HG03460 (cell line): ENCODE data around the gene SP140L.
"Not testable (repeated sequence)": the region's sequence is repeated elsewhere in the genome, so short reads cannot be mapped to it uniquely, and the experiment has no call there.

Experiments
- ATAC-seq: cut with Tn5 transposase; IDR thresholded peaks from one replicate; pipeline ENCODE4 v1.9.1; 2021; ENCODE audit not compliant: unreplicated experiment

The SP140L gene

DNA sequence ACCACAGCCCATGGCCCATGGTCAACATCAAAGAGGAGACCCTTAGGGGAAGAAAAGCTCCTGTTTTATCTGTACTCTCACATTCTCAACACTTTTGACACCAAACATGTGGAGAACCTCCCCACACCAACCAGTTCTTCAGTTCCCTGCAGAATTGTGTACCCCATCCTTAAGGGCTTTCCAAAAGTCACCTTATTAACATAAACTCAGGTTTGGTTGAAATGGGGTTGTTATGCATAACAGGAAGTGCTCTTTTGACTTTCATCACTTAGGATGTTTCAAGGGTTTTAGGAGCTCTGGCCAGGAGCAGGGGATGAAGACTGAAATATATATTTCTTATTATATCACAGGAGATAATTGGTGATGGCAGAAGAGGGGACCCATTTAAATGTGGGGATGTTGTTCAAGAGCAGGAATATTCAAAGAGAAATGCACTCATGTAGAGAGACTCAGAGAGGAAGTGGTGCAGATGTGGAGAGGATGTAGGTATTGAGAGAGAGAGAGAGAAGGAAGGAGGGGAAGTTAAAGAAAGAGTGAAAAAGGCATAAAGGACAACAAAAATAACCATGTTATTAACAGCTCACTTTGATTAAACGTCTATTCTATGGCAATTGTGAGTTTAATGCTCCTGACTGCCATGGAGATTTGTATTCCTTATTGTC, 35.2 kb downstream of the SP140L start:
- ATAC-seq, result no peak

DNA sequence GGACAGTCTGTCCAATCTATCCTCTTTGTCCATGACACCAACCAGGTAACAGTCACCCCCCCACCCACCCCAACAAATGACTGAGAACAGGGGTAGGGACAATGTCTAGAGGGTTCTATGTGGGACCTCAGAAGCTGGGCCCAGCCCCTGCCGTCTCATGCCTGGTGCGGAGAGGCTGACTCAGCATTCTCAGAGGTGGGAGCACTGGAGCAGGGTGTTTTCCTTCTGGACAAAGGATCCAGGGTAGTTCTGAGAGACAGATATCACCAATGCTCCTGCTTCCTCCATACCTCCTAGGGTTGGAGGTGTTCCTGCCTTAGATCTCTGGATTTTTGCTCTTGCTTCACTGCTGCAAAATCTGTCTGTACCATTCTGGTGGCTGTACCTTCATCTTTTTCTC, 55.1 kb downstream of the SP140L start:
- no peak for ATAC-seq

DNA sequence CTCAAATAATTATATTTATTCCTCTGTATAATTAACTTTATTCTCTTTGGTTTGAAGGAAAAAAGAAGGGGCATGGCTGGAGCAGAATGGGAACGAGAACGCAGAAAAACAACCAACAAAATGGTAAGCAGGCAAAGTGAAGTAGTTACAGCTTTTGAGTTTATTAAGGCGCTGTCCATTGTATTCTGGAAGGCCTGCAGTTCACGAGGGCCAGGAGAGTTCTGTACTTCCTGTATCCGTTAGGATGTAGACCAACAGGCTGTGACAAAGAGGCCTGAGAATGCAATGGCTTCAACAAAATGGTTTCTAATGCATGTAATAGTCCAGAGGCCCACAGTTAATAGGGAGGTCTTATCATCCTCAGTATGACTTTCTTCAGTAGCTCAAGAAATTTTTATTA, 56.5 kb downstream of the SP140L start:
- ATAC-seq, result no peak

DNA sequence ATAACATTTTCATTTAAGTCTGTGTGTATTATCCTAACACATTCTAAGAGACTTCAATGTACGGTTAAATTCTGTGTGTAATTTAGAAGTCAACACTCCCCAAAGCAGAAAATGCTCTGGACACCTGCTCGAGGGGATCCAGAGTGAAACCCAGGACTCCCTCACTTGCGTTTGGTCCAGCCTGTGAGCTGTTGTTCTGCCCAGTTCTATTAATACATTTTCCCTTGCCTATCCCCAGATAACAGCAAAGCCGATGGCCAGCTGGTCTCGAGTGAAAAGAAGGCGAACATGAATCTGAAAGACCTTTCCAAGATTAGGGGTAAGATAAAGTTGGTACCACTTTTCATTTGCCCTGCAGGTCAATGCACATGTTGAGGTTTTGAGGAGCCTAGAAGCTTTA, 58.0 kb downstream of the SP140L start:
- ATAC-seq, result no peak

DNA sequence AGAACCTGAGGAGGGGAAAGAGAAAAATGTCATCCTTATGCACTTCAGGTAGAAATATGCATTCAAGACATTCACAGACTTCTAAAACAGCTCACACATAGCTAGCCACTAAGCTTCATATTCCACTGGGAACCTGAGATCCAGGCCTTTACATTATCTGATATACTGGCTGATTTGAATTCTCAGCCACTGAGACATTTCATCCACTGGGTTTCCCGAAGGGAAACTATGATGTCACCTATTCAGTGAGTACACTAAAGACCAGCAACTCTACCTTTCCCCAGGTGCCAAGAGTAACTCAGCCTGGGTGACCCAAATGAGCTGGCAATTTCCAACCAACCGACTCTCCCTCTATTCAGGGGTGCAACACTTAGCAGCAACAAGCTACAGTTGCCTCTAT, 67.3 kb downstream of the SP140L start:
- ATAC-seq, result no peak

DNA sequence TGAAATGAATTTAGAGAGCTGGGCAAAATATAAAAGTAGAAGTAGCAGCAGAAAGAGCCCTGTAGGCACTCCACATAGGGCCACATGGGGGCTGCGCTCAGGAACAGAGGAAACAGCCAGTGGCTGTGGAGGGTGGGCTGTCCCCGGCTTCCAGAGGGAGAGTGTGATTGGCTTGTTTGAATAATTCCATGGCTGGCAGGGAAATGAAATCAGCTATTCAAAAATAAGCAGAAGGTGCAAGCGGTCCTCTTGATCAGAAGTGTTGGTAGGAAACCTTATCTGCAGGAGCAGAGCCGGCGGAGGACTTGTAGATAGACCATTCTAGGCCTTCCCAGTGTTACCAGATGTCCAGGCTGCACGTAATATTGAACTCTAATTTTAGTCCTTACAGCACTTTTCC, 71.7 kb downstream of the SP140L start:
- not testable (repeated sequence) for ATAC-seq

DNA sequence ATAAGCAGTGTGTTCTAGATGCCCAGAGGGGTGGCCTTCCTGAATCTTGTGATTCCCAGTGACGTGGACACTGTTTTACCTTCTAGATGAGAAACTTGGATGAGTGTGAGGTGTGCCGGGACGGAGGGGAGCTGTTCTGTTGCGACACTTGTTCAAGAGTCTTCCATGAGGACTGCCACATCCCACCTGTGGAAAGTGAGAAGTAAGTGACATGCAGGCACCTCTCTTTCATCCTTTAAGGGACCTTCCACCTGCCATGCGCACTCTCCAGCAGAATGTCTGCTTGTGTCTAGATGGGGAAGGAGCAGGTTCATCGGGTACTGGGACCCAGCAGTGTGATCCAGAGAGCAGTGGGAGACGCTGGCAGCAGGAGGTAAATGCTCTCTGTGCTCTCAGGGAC, 73.0 kb downstream of the SP140L start:
- ATAC-seq, result no peak

DNA sequence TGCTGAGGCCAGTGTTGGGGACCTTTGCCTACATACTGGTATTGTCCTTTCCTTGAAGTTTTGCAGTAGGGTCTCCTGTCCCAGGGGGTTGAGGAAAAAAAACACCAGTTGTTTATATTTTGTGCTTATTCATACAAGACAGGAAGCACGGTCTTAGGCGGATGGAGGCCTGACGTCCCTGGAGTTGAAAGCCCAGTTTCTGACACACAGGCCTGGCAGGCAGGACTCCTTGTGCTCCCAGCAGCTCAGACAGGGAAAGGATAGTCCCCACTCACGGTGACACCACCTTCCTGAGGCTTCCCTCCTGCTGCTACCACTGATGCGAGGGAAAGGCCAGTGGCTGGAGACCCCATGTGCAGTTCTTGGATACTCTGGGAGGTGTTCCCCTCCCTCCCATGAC, 73.5 kb downstream of the SP140L start:
- ATAC-seq, result no peak

DNA sequence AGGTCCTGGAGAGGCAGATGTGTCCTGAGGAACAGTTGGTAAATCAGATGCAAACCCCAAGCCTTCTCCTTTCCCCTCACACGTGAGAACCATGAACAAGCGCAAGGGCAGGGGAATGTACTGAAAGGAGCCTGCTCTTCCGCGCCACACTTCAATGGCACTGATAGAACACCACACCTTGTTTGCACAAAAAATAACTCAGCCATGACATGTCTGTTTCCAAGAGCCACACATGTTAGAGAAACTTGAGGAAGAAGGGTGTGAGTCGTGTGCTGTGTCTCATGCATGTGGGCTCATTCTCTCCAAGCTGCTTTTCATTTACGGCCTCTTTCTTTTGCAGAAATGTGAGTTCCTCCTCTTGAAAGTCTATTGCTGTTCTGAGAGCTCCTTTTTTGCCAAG, 74.0 kb downstream of the SP140L start:
- not testable (repeated sequence) for ATAC-seq

DNA sequence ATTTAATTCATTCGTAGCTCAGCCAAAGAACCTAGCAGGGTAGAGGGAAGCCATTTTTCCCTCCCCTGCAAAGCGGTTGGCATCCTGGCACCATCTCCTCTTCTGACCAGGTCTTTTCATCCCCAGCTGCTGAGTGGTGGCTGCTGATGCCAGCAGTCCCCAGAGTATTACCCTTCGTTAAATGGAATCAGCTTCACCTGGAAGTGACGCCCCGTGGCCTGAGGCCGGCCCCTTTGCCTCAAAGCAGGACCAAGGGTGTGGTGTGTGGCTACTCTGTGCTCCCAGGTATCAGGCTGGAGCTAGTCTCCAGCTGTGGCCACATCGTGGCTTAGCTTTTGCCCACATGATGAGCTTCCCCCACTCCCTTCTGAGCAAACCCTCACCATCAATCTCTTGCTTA, 76.8 kb downstream of the SP140L start:
- no peak for ATAC-seq

DNA sequence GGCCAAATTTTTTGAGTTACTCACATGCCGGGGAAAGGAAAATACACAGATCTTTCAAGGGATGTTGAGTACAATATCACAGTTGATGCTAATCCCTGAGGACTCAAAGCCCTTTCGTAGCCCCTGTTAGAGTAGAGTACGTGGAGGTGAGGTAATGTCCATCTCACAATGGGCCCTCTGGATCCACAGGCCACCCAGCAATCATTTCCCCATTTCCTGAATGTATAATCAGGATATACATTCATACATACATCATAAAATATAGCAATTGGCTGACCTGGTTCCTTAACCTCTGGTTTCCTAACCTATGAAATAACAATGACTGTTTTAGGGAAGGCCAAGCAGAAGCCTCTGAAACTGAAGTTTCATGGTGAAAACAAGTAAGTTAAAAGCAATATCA, 78.8 kb downstream of the SP140L start:
- ATAC-seq, result no peak

DNA sequence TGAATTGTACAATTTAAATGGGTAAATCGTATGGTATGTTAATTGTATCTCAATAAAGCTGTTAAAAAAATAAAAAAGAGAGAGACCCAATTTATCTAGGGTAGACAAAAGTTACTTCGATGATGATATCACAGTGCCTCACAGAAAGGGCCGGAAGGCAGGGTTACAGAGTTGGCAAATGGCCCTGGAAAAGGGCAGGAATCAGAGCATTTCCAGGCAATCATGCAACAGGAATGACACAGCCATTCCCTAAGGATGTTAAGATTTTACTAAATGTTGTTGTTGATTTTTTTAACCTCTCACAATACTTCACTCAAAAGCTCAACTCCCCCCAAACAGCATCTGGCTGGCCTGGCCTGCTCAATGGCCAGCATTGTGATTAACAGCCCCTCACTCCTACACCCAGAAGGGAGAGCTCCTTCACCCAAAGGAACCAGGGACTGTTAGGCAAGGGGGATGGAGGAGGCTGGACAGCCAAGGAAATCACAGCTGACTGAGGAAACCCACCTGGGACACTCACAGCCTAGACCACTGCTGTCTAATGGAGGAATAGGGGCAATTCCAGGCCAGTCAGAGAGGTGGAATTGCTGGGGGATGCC, 81.3 kb downstream of the SP140L start:
- no peak for ATAC-seq

DNA sequence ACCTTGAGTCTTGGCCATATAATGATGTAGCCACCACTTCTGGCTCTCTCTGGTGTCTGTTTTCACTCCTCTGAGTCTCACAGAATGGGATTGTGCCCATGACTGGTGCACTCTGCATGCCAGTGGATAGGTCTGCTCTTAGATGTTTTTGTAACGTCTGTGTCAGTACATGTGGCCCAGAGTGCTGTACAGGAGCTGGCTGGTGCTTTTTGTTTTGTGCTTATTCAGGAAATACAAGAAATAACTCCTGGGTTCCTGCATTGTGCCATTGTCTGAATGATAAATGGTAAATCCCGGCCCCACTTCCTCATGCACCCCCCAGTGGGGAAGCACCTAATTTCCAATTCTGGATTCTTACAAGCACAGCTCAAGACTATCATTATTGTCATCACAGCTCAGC, 82.3 kb downstream of the SP140L start:
- not testable (repeated sequence) for ATAC-seq

DNA sequence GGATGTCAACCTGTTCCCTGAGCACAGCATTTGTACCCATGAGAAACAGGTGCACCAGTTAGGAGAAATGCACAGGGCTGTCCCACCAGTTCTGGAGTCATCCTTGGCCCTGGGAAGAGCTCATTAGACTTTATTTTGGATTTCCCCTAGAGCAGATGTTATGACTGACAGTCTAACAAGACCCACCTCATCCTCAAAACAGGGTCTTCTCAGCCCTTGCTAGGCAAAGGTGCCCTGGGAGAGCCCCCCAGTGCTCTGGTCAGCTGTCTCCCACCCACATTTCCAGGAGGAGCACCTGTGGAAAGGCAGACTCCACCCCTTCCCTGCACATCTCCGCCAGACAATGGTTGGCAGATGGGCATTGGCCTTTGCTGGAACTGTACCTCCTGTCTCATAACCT, 83.3 kb downstream of the SP140L start:
- no peak for ATAC-seq

DNA sequence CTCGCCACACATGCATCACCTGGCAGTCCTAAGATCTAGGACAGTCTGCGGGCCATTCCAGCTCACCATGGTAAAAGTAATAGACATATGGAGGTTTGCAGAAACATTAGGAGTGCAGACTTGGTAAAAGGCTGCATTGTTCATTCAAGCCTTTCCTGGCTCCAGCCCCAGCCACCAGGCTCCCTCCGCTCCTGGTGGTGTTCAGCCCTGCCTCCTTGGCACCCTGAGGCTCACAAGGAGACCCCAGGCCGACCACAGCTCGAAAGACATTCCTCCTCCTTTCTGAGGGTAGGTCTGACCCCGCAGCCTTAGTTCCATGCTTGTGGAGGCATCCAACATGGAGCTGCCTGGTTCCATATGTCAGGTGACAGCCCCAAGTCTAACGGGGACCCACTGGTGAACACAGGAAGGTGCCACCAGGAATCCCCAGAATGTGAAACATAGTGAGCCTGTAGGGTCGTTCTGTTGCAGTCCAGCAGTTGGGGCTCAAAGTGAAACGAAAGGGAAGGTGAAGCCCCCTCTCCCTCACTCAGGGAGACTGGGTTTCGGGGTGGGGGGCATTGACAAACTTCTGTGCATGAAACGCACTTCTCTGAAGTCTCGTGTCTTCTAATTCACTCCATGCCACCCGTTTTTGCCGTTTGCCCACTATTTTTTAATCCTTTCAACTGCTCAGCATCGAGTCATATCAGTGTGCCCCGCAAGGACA, 84.0 kb downstream of the SP140L start:
- no peak for ATAC-seq

DNA sequence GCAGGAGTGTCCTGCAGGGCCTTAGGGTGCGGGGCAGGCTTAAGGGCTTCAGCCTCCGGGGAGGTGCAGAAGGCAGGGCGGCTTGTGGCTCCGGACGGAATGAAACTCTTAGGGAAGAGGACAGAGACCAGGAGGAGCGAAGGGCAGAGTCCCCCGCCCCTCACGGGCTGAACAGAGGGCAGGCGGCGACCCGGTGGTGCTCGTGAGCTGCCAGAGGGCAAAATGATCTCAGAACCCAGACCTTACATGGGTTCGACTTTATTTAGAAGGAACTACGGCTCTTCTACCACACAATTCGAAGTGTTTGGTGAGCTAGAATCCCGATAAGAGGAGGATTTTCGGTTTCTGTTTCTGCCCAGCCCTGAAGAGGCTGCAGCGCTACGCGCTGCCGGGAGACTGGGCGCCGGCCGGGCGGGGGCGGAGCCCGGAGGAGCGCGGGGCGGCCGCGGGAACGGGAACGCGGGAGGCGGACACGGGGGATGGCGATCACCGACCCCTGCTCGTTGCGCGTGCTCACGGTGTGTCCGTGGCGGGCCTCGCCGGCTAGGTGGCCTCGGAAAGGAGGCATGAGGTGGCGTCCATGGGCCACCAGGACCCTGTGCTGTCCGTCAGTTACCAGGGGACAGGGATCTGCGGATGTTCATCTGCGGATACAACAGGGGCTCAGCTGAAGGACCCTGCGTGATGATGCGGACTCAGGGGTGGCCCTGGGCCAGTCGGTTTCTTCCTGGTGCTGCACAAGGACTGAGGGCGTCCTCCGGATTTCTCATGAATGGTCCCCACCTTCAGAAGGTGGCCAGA, 84.8 kb downstream of the SP140L start:
- peak; percentile 47 for ATAC-seq

DNA sequence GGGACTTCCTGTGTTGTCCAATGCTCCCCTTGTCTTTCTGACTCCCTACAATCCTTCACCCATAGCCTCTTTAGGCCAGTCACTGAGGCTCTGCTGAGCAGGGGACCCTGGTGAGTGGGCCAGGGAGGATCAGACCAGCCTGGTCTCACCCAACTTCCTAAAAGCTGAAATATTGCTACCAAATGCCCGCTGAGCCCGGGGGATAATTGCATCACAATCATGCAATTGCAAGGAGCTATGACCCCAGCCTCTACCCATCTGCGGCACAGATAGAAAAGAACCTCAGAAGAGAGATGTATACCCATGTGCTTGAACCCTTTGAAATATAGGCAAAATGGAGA, 85.3 kb downstream of the SP140L start:
- no peak for ATAC-seq

DNA sequence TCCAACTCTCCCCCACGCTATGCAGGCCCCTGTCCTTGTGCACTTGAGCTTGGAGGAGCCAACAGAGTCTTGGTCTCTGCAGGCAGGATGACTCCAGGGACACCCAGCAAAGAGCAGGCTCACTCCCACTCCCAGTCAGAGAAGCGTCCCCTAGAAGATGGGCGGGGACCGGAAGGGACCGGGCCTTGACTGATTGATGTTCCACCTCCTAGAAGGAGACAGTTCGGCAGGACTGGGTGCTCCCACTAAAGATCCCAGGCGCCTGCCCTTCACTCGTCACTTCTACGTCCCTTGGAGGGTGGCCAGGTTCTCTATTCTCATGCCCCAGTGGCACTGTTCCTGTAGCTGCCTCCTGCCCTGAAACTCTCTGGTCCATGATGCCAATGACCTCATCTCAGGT, 85.9 kb downstream of the SP140L start:
- no peak for ATAC-seq

DNA sequence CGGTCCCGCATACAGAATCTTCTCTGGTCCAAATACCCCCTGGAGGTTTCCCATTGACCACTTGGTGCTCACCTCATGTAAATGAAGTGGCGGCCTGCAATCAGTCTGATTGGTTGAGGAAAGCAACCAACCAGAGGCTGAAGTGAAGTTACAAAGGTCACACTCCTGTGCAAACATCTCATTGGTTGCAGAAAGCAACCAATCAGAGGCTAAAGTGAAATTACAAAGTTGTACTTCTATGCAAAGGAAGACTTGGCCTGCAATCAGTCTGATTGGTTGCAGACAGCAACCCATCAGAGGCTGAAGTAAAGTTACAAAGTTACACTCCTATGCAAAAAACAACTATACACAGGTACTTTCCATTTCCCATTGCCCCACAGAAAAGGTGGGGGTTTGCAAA, 86.5 kb downstream of the SP140L start:
- ATAC-seq, result no peak

DNA sequence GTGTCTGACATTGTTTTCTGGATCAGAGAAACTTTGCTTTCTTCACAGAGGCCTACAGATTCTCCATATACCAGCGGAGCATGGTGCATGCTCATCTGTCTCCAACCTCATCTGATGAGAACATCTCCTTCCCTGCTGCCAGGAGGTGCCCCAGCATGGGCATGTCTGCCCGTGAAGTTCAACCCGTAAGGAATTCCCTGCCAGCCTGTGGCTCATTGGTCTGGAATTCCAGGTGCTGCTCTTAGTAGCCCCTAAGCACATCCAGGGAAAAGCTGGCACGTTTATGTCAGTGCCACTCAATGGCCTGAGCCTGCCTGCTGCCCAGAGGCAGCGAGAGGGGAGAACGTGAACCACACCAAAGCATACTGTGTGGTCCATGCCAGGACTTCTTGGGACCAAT, 87.3 kb downstream of the SP140L start:
- no peak for ATAC-seq

DNA sequence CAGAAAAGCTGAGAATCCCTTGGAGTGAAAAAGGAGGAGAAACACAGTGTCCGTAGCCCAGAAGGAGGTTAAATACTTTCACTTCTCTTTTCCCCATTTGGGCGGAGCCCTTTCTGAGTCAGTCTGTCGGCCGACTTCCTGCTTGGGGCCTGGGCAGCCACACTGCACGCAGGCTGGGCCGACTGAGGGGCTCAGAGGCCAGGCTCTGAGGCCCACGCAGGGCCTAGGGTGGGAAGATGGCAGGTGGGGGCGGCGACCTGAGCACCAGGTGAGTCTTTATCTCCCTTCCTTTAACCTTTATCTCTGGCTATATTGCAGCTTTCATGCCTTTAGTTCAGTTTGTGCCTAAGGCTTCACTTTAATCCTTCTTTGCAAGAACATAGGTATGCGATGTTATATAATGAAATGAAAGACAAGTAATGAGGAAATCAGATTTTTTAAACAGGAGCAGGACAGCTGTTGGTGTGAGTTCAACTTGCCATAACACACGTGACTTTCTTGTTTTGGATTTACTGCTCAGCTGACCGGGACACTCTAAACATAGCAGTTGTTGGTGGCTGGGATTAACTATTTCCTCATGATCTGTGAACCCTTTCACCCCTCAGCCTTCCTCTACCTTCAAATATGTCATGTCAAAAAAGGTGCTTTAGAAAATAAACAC, 89.2 kb downstream of the SP140L start, which contains the start of gene SP100:
Gene SP100, plus strand, starts transcription at position 141 of the 661 bp plus-strand sequence. Its CDS starts 96 bp downstream, at position 237.
- peak; percentile 81 for ATAC-seq
